Stimulated activated CD4-positive, alpha-beta T cell treated with anti-CD3 and anti-CD28 coated beads, Interleukin-4, amount 100 ng/mL, for 4 hours (primary cell): ENCODE measurements around the gene USP34.
"Not testable (repeated sequence)": the region's sequence is repeated elsewhere in the genome, so short reads cannot be mapped to it uniquely, and the experiment has no call there.

Experiments
- DNase-seq, 2 experiments: peaks; one replicate each; pipeline ENCODE4 v3.0.0-alpha.2; 2020

The USP34 gene

GRCh38 chr2:61420991-61421544, 49.8 kb downstream of the USP34 start:
- DNase-seq: no peak

GRCh38 chr2:61419570-61419969, 51.3 kb downstream of the USP34 start:
- no peak for DNase-seq

- DNase-seq: no peak
These were observed 51.8 kb downstream of the USP34 start for GRCh38 chr2:61419129-61419528.

GRCh38 chr2:61416871-61417645, 53.8 kb downstream of the USP34 start:
- no peak for DNase-seq

DNA sequence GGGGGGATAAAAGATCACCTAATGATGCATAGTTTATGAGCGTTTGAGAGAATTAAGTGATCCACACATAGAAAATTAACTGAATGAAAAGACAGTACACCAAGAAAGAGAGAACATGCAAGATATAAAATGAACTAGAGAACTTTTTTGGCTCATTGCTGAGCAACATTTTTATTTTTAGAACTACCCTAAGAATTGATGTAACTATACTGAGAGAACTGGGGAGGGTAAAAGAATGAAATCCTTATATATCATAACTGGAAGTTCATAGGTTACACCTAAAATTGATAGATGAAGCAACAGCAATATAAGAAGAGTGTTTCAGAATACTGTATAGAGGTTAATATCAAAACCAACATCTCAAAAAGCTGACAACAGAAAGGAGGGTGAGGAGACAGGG, 55.6 kb downstream of the USP34 start:
- DNase-seq: no peak

DNA sequence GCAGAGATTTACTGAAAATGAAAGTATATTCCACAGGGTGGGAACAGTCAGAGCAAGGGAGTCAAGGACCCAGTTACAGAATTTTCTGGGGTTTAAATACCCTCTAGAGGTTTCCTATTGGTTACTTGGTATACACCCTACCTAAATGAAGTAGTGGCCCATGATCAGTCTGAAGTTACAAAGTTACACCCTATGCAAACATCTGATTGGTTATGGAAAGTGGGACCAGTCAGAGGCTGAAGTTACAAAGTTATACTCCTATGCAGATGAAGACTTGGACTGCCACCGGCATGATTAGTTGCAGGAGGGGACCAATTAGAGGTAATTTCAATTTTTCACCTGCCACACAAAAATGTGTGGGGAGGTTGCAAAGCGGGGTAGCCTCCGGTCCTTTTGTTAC, 56.2 kb downstream of the USP34 start:
- no peak for DNase-seq

GRCh38 chr2:61411109-61411508, 59.8 kb downstream of the USP34 start:
- no peak for DNase-seq

DNA sequence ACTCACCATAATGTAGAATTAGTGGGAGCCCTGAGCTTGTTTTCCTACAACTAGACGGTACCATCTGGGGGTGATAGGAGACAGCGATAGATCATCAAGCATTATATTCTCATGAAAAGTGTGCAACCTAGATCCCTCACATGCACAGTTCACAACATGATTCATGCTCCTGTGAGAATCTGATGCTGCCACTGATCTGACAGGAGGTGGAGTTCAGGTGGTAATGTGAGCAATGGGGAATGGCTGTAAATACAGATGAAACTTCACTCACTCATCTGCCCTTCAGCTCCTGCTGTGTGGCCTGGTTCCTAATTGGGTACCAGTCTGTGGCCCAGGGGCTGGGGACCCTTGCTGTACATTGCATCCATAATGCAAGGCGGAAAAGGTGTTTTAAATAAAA, 60.7 kb downstream of the USP34 start:
- no peak for DNase-seq

GRCh38 chr2:61405813-61406212, 65.1 kb downstream of the USP34 start:
- DNase-seq: no peak

GRCh38 chr2:61404438-61404837, 66.4 kb downstream of the USP34 start:
- no peak for DNase-seq

DNA sequence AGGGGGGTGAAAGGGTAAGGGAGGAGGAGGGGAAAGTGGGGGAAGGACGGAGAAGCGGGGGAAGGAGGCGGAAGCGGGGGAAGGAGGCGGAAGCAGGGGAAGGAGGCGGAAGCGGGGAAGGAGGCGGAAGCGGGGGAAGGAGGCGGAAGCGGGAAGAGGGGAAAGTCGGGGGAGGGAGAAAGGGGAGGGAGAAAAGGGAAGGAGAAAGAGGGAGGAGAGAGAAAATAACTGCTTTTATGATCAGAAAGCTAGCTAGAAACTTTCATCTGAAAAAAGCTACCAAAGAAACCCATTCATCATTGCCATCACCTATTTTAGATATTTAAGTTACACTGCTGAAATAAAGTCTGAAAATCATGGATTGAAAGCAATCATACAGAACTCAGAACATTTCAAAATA, 72.5 kb downstream of the USP34 start:
- DNase-seq: no peak

- no peak for DNase-seq
These were observed 74.9 kb downstream of the USP34 start for GRCh38 chr2:61396005-61396404.

DNA sequence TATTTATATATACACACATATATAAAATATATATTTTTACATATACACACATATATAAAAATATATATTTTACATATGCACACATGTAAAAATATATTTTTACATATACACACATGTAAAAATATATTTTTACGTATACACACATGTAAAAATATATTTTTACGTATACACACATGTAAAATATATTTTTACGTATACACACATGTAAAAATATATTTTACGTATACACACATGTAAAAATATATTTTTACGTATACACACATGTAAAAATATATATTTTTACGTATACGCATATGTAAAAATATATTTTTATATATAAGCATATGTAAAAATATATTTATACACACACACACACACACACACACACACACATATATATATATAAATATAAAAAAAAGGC, 83.3 kb downstream of the USP34 start:
- DNase-seq: not testable (repeated sequence)

GRCh38 chr2:61380882-61381197, 90.0 kb downstream of the USP34 start:
- DNase-seq: not testable (repeated sequence)

GRCh38 chr2:61380056-61380881, 90.6 kb downstream of the USP34 start:
- no peak for DNase-seq

DNA sequence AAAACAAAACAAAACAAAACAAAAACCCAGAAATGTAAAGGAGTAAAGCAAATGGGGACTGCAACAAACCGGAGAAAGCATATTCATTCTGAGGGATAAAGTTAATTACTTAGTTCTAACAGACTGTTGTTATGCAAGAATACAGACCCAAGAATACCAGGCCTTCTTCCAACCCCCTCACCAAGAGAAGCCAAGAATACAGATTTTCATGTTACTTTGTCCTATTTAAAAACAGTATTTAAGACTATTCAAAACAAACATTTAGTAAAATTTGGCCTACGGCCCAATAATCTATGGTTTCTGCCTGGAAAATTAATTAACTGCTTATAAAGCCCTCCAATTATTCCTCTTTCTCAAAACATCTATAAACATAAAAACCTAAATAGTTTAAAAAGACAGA, 91.4 kb downstream of the USP34 start:
- no peak for DNase-seq

DNA sequence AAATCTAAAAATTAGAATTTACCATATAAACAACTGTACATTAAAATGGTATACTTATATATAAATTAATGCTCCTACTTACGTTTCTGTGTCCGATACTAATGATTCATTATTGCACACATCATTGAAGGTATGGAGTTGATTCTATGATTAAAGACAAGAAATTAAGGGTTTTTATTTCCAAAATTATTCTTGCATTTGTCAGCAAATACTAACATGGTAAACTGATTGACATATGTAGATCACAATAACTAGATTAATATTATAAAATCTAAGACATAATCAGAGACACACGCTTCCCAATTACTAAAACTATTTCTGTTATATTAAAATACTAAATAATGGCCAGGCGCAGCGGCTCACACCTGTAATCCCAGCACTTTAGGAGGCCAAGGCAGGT, 92.6 kb downstream of the USP34 start:
- DNase-seq: no peak

GRCh38 chr2:61377046-61377445, 93.8 kb downstream of the USP34 start:
- no peak for DNase-seq

- DNase-seq: no peak
These were observed 94.7 kb downstream of the USP34 start for GRCh38 chr2:61376211-61376610.

DNA sequence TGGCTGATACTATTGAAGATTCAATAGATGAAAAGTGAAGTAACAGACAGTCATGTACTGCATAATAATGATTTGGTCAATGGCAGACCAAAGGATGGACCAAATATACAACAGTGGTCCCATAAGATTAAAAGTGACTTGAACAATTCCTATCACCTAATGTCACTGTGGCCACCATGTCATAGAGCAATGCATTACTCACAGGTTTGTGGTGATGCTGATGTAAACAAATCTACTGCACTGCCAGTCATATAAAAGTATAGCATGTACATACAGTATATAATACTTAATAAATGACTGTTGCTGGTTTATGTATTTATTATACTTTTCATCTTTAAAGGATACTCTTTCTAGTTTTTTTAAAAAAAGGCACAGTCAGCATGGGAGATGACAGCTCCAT, 99.9 kb downstream of the USP34 start:
- no peak for DNase-seq

GRCh38 chr2:61368687-61369665, 101.9 kb downstream of the USP34 start:
- no peak for DNase-seq

GRCh38 chr2:61367177-61367576, 103.7 kb downstream of the USP34 start:
- no peak for DNase-seq

- no peak for DNase-seq
These were observed 107.3 kb downstream of the USP34 start for GRCh38 chr2:61363580-61363979.
